NT2/D1 (cell line): ENCODE data around the gene ARHGAP8.

Source experiments
- DNase-seq: peaks from one replicate; pipeline ENCODE4 v3.0.0-alpha.2; 2011; ENCODE audit warnings: low read depth, low spot score
- H3K27me3 ChIP-seq: 2 replicates; pipeline ENCODE4 v1.6.0; 2011; ENCODE audit warnings: mild to moderate bottlenecking; ENCODE audit not compliant: insufficient read length, insufficient read depth
- H3K36me3 ChIP-seq: 2 replicates; pipeline ENCODE4 v1.6.1; 2011; ENCODE audit warnings: mild to moderate bottlenecking, low read length, mixed read lengths; ENCODE audit not compliant: insufficient read depth, insufficient read length
- H3K4me1 ChIP-seq: 2 replicates; pipeline ENCODE4 v1.5.1; 2011; ENCODE audit not compliant: insufficient read depth, insufficient read length
- H3K4me3 ChIP-seq: 2 replicates; pipeline ENCODE4 v1.5.1; 2011; ENCODE audit warnings: low read depth; ENCODE audit not compliant: insufficient read length
- H3K9ac ChIP-seq: 2 replicates; pipeline ENCODE4 v1.6.0; 2011; ENCODE audit warnings: low read depth; ENCODE audit not compliant: insufficient read length
- H3K9me3 ChIP-seq: 2 replicates; pipeline ENCODE4 v1.5.1; 2011; ENCODE audit warnings: mild to moderate bottlenecking, low read length; ENCODE audit not compliant: insufficient read depth
- SUZ12 ChIP-seq: IDR thresholded peaks from 2 replicates; pipeline ENCODE4 v1.6.1; 2011; ENCODE audit not compliant: insufficient read length, insufficient read depth; ENCODE audit errors: extremely low read depth
- YY1 ChIP-seq: IDR thresholded peaks from 2 replicates; pipeline ENCODE4 v1.6.1; 2011; ENCODE audit not compliant: insufficient read length, insufficient read depth
- ZNF274 ChIP-seq: IDR thresholded peaks from 2 replicates; pipeline ENCODE4 v1.6.1; 2011; ENCODE audit warnings: mild to moderate bottlenecking, low read depth, low read length

ARHGAP8 gene

GRCh38 chr22:44731357-44731970 is 20.9 kb upstream of the ARHGAP8 start:
- no peak overlapping the region for H3K9ac ChIP-seq
- no peak for TF ChIP-seq SUZ12
- no peak for TF ChIP-seq YY1
- TF ChIP-seq ZNF274: no peak
- no peaks in the 10 kb centered on the region for H3K9me3 ChIP-seq
- no peak for DNase-seq
- H3K4me1 ChIP-seq: peaks cover 9% of the 10 kb centered on the region
- H3K27me3 ChIP-seq: no peaks in the 10 kb centered on the region
- H3K4me3 ChIP-seq: no peak overlapping the region
- H3K36me3 ChIP-seq: peaks cover 54% of the 10 kb centered on the region

- no peak for TF ChIP-seq SUZ12
- TF ChIP-seq ZNF274: no peak
- TF ChIP-seq YY1: no peak
- no peaks in the 10 kb centered on the region for H3K9me3 ChIP-seq
- no peak overlapping the region for H3K9ac ChIP-seq
Observed at GRCh38 chr22:44732017-44732561, 20.3 kb upstream of the ARHGAP8 start.

GRCh38 chr22:44732661-44733060 is 19.7 kb upstream of the ARHGAP8 start:
- Histone ChIP-seq H3K9ac (no peak overlapping the region), H3K9me3 (no peaks in the 10 kb centered on the region), H3K36me3 (peaks cover 42% of the 10 kb centered on the region), H3K27me3 (no peaks in the 10 kb centered on the region), H3K4me3 (no peak overlapping the region), H3K4me1 (peaks cover 10% of the 10 kb centered on the region)
- no peak for TF ChIP-seq YY1
- TF ChIP-seq SUZ12: no peak
- TF ChIP-seq ZNF274: no peak
- no peak for DNase-seq

More at GRCh38 chr22:44732017-44732561, 20.3 kb upstream of the ARHGAP8 start:
- Histone ChIP-seq H3K4me3 (no peak overlapping the region), H3K36me3 (peaks cover 48% of the 10 kb centered on the region), H3K27me3 (no peaks in the 10 kb centered on the region), H3K4me1 (peaks cover 10% of the 10 kb centered on the region)
- DNase-seq: no peak

DNA sequence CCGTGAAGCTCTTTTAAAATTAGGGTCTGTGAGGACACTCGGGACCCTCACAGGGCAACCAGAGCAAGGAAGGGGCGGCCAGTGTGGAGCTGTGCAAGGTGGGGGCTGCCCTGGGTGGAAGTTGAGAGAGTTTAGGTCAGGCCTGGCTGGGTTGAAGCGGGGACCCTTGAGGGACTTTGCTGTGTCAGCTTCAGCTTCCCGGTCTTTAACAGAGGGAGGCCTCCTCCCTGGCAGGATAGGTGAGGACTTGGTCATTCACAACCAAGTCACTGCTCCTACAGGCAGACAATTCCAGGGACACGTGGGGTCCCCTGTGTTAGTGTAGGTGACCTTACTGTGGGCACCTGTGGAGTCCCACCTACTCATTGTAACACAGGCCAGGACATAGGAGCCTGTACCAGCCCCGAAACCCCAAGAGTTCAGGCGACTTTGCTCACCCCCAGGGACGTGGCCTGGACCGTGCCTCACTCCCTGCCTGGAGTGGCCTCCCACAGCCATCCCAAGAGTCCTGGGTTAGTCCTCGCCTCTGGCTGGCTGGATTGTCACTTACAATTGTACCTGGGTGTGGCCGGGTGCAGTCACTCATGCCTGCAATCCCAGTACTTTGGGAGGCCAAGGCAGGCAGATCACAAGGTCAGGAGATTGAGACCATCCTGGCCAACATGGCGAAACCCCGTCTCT is 18.8 kb upstream of the ARHGAP8 start:
- DNase-seq: no peak
- Histone ChIP-seq H3K9me3 (no peaks in the 10 kb centered on the region), H3K4me3 (no peak overlapping the region), H3K9ac (no peak overlapping the region), H3K4me1 (peaks cover 10% of the 10 kb centered on the region), H3K27me3 (no peaks in the 10 kb centered on the region), H3K36me3 (peaks cover 34% of the 10 kb centered on the region)
- TF ChIP-seq ZNF274 (no peak), SUZ12 (no peak), YY1 (no peak)

- peaks cover 29% of the 10 kb centered on the region for H3K36me3 ChIP-seq
- no peaks in the 10 kb centered on the region for H3K27me3 ChIP-seq
- H3K9ac ChIP-seq: no peak overlapping the region
- no peaks in the 10 kb centered on the region for H3K9me3 ChIP-seq
- H3K4me3 ChIP-seq: no peak overlapping the region
- TF ChIP-seq SUZ12: no peak
- no peak for DNase-seq
- peaks cover 10% of the 10 kb centered on the region for H3K4me1 ChIP-seq
Observed at GRCh38 chr22:44734278-44734677, 18.1 kb upstream of the ARHGAP8 start.

DNA sequence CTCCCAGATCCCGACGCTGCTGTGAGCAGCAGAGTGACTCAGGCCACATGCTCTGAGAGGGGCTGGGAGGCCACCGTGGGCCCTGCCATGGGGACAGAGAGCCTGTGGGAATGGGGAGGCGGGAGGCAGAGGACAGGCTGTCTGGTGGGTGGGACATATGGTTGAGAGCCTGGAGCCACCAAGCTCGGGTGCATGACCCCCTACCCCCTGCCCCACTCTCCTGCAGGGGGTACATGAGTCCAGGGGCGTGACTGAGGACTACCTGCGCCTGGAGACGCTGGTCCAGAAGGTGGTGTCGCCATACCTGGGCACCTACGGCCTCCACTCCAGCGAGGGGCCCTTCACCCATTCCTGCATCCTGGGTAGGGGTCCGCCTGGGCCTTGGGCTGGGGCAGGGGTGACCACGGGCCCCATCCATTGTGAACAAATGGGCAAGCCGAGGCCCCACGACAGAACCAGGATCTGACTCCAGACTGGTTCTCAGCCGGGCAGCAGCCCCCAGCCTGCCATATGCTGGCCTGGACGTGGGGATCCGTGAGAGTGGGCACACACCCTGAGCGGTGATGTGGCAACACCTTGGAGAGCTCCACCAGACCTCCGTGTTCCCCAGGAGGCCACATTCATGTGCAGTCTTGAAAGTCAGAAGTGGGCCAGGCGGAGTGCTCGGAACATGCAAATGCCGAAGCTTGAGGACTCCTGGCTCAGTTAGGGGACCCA is 17.4 kb upstream of the ARHGAP8 start:
- no peak overlapping the region for H3K9ac ChIP-seq
- H3K4me1 ChIP-seq: peaks cover 10% of the 10 kb centered on the region
- H3K36me3 ChIP-seq: peaks cover 28% of the 10 kb centered on the region
- H3K9me3 ChIP-seq: no peaks in the 10 kb centered on the region
- no peaks in the 10 kb centered on the region for H3K27me3 ChIP-seq
- no peak overlapping the region for H3K4me3 ChIP-seq
- no peak for DNase-seq
- TF ChIP-seq ZNF274 (no peak), YY1 (no peak), SUZ12 (no peak)

GRCh38 chr22:44735518-44736428 is 16.6 kb upstream of the ARHGAP8 start:
- Histone ChIP-seq H3K36me3 (peaks cover 19% of the 10 kb centered on the region), H3K9me3 (no peaks in the 10 kb centered on the region), H3K9ac (no peak overlapping the region), H3K4me1 (peaks cover 10% of the 10 kb centered on the region), H3K4me3 (no peak overlapping the region), H3K27me3 (no peaks in the 10 kb centered on the region)
- no peak for TF ChIP-seq YY1
- peak; percentile 44 for DNase-seq
